Activated CD8-positive, alpha-beta T cell treated with anti-CD3 and anti-CD28 coated beads for 36 hours (primary cell): Measurements from ENCODE around the gene RTL10. TPM values are rescaled to one million over a fixed set of nuclear protein-coding genes. Genes with fewer than 3 reads are reported as not detected.

Experiments
- ATAC-seq: fragments of 200-7000 bp; cut with Tn5 transposase; one replicate; pipeline ENCODE4 v1.10.0; 2021; ENCODE audit warnings: mild to moderate bottlenecking, moderate library complexity
- CTCF ChIA-PET: fragments of 350-600 bp; sonication (Branson Sonifier 250); formaldehyde crosslinking; loops from one replicate; lab custom pipeline; 2021; ENCODE audit warnings: antibody characterized with exemption; lab: Charles Lee
- POLR2A ChIA-PET: fragments of 350-600 bp; sonication (Branson Sonifier 250); formaldehyde crosslinking; loops from one replicate; lab custom pipeline; 2021; ENCODE audit warnings: antibody characterized with exemption; lab: Charles Lee
- DNase-seq: peaks from one replicate; pipeline ENCODE4 v3.0.0-alpha.2; 2020
- H3K27ac Mint-ChIP-seq: one replicate; pipeline ENCODE4 v1.8.0; 2021; ENCODE audit warnings: mild to moderate bottlenecking, mixed read lengths
- H3K27me3 Mint-ChIP-seq: one replicate; pipeline ENCODE4 v1.8.0; 2021; ENCODE audit warnings: mixed read lengths
- H3K36me3 Mint-ChIP-seq: one replicate; pipeline ENCODE4 v1.8.0; 2021; ENCODE audit warnings: low read depth, mixed read lengths
- H3K4me1 Mint-ChIP-seq: one replicate; pipeline ENCODE4 v1.8.0; 2021; ENCODE audit warnings: low read depth, mixed read lengths
- H3K4me3 Mint-ChIP-seq: one replicate; pipeline ENCODE4 v1.8.0; 2021; ENCODE audit warnings: mild to moderate bottlenecking, moderate library complexity, mixed read lengths
- H3K9me3 Mint-ChIP-seq: one replicate; pipeline ENCODE4 v1.8.0; 2021; ENCODE audit warnings: mixed read lengths
- intact Hi-C: fragments of 100-400 bp; cut with micrococcal nuclease; formaldehyde crosslinking; loops from one replicate; pipeline ENCODE4 v1.10.0; 2022
- total RNA-seq, 2 experiments: library from RNA; stranded (reverse); gene quantifications; one replicate each; pipeline ENCODE4 v1.2.3, GENCODE V29; 2021
- TF ChIP-seq, protein P1 (sequence below): fragments of 200-600 bp; IDR thresholded peaks from one replicate; pipeline ENCODE4 v1.8.0; 2022; ENCODE audit warnings: antibody characterized with exemption, mild to moderate bottlenecking

Gene RTL10
- total RNA-seq, 2 experiments from 2014 or later = 14.7 to 17.4 TPM

- no peaks in the 10 kb centered on the region for H3K4me1 Mint-ChIP-seq
- no peak overlapping the region for H3K27ac Mint-ChIP-seq
- H3K4me3 Mint-ChIP-seq = no peak overlapping the region
- ChIA-PET POLR2A (no interaction called here), CTCF (interaction anchor here (1.0 kb wide), 1 partner anchor 138 kb away, joined by 3 read pairs; no protein-coding TSS in a partner anchor)
- no peaks in the 10 kb centered on the region for H3K36me3 Mint-ChIP-seq
- TF ChIP-seq, protein P1, sequence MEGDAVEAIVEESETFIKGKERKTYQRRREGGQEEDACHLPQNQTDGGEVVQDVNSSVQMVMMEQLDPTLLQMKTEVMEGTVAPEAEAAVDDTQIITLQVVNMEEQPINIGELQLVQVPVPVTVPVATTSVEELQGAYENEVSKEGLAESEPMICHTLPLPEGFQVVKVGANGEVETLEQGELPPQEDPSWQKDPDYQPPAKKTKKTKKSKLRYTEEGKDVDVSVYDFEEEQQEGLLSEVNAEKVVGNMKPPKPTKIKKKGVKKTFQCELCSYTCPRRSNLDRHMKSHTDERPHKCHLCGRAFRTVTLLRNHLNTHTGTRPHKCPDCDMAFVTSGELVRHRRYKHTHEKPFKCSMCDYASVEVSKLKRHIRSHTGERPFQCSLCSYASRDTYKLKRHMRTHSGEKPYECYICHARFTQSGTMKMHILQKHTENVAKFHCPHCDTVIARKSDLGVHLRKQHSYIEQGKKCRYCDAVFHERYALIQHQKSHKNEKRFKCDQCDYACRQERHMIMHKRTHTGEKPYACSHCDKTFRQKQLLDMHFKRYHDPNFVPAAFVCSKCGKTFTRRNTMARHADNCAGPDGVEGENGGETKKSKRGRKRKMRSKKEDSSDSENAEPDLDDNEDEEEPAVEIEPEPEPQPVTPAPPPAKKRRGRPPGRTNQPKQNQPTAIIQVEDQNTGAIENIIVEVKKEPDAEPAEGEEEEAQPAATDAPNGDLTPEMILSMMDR = no peak
- intact Hi-C loops = no loop called here
- no peaks in the 10 kb centered on the region for H3K9me3 Mint-ChIP-seq
- H3K27me3 Mint-ChIP-seq = no peaks in the 10 kb centered on the region
- DNase-seq (peak; percentile 18), ATAC-seq (peak; percentile 69)
These were observed 44.1 kb downstream of the RTL10 start for GRCh38 chr22:19810381-19811201.

- ATAC-seq (no peak), DNase-seq (no peak)
- intact Hi-C loops = no loop called here
- no peaks in the 10 kb centered on the region for H3K36me3 Mint-ChIP-seq
- H3K4me1 Mint-ChIP-seq = no peaks in the 10 kb centered on the region
- H3K27ac Mint-ChIP-seq = no peak overlapping the region
- H3K27me3 Mint-ChIP-seq = no peaks in the 10 kb centered on the region
- H3K9me3 Mint-ChIP-seq = no peaks in the 10 kb centered on the region
- ChIA-PET CTCF (interaction anchor here (1.0 kb wide), 1 partner anchor 139 kb away, joined by 3 read pairs; no protein-coding TSS in a partner anchor), POLR2A (no interaction called here)
- no peak overlapping the region for H3K4me3 Mint-ChIP-seq
- TF ChIP-seq, protein P1 = no peak
These were observed 44.9 kb downstream of the RTL10 start for GRCh38 chr22:19809741-19810140.

- Mint-ChIP-seq H3K9me3 (no peaks in the 10 kb centered on the region), H3K27me3 (no peaks in the 10 kb centered on the region), H3K4me1 (no peaks in the 10 kb centered on the region), H3K36me3 (no peaks in the 10 kb centered on the region), H3K27ac (no peak overlapping the region), H3K4me3 (no peak overlapping the region)
- POLR2A ChIA-PET = no interaction called here
- CTCF ChIA-PET = interaction anchor here (1.0 kb wide), 1 partner anchor 140 kb away, joined by 3 read pairs; no protein-coding TSS in a partner anchor
- no peak for ATAC-seq
- TF ChIP-seq, protein P1 = no peak
- no peak for DNase-seq
- intact Hi-C loops = no loop called here
These were observed 45.7 kb downstream of the RTL10 start for GRCh38 chr22:19808873-19809478.

- ATAC-seq (no peak), DNase-seq (no peak)
- CTCF ChIA-PET = no interaction called here
- Mint-ChIP-seq H3K27ac (no peak overlapping the region), H3K4me1 (no peaks in the 10 kb centered on the region), H3K27me3 (no peaks in the 10 kb centered on the region), H3K36me3 (no peaks in the 10 kb centered on the region), H3K4me3 (no peak overlapping the region), H3K9me3 (no peaks in the 10 kb centered on the region)
- intact Hi-C loops = no loop called here
- POLR2A ChIA-PET = no interaction called here
- TF ChIP-seq, protein P1 = no peak
These were observed 46.5 kb downstream of the RTL10 start for GRCh38 chr22:19807914-19808872.
